Activated CD4-positive, alpha-beta T cell treated with anti-CD3 and anti-CD28 coated beads, Interleukin-2, amount 10 ng/mL, durations not matched to agents 24 days and 14 days (primary cell): ENCODE measurements around the gene KLRF2. TPM values are rescaled to one million over a fixed set of nuclear protein-coding genes. Genes with fewer than 3 reads are reported as not detected.

Experiments
- DNase-seq: peaks from one replicate; pipeline ENCODE4 v3.0.0; 2022
- H3K27ac Mint-ChIP-seq: one replicate; pipeline ENCODE4 v1.8.0; 2022; ENCODE audit warnings: mild to moderate bottlenecking, mixed read lengths
- H3K27me3 Mint-ChIP-seq: one replicate; pipeline ENCODE4 v1.8.0; 2022; ENCODE audit warnings: mixed read lengths
- H3K36me3 Mint-ChIP-seq: one replicate; pipeline ENCODE4 v1.8.0; 2022; ENCODE audit warnings: low read depth, mild to moderate bottlenecking, mixed read lengths
- H3K4me1 Mint-ChIP-seq: one replicate; pipeline ENCODE4 v1.8.0; 2021; ENCODE audit warnings: mixed read lengths
- H3K4me3 Mint-ChIP-seq: one replicate; pipeline ENCODE4 v1.8.0; 2022; ENCODE audit warnings: mild to moderate bottlenecking, moderate library complexity, mixed read lengths
- H3K9me3 Mint-ChIP-seq: one replicate; pipeline ENCODE4 v1.8.0; 2021; ENCODE audit warnings: mixed read lengths
- intact Hi-C: fragments of 100-400 bp; cut with micrococcal nuclease; formaldehyde crosslinking; loops from one replicate; pipeline ENCODE4 v1.15.1; 2023
- total RNA-seq: library from RNA; stranded (reverse); gene quantifications from 2 replicates; pipeline ENCODE4 v1.2.3, GENCODE V29; 2022

The KLRF2 gene
- total RNA-seq, 1 donor from 2014 or later = not detected

DNA sequence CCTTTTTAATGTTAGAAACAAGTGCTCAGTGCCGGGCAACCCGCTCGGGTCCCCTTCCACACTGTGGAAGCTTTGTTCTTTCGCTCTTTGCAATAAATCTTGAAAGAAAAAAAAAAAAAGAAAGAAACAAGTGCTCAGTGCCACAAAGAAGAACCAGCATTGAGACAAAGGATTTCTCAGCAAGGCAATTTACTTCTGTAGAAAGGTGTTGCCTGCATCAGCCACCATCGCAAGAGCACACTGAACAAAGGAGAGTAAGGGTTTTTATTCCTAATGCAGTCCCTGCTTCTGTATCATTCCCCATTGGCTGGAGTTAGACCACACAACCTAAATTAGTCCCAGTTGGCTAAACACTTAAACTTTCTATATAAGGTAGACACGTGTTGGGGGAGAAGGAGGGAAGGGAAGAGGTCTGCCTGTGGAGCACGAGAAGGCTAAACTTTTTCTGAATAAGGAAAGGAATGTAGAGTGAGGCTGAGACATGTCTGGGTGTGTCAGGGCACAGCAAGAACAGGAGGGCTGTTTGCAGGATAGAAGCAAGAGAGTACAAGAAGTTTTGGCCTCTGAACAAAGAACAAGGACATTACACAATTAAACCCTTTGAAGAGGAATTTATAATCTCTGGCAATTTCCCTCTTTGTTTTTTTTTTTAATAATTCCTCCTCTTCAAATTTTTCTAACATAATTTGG, 21.4 kb downstream of the KLRF2 start:
- intact Hi-C loops = no loop called here
- Mint-ChIP-seq H3K27ac (no peak overlapping the region), H3K27me3 (peaks cover 2% of the 10 kb centered on the region), H3K36me3 (peaks cover 16% of the 10 kb centered on the region), H3K4me1 (peaks cover 18% of the 10 kb centered on the region), H3K9me3 (peaks cover 37% of the 10 kb centered on the region), H3K4me3 (no peak overlapping the region)
- no peak for DNase-seq

DNA sequence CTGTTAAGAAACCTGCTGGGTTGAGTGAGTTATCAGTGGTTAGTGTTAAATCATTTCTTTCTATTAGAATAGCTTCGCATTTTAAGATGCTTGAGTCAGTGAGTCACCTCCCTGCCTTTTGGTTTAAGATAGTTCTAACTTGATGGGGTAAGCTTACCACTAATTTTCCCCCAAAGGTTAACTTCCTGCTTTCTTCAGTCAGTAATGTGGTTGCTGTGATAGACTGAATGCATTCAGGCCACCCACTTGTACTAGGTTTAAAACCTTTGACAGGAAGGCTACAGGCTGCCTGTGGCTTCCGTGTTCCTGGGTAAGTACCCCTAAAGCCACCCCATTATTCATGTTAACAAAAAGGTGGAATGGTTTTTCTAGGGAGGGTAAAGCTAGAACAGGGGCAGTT, 25.6 kb downstream of the KLRF2 start:
- intact Hi-C loops = loop anchor here (5.0 kb wide), 1 partner anchor 40 kb away; the partner anchor contains the start of gene CLEC2B
- Mint-ChIP-seq H3K4me3 (peak overlapping the region; percentile 47), H3K36me3 (peaks cover 25% of the 10 kb centered on the region), H3K27me3 (no peaks in the 10 kb centered on the region), H3K27ac (peak overlapping the region; percentile 12), H3K9me3 (peaks cover 46% of the 10 kb centered on the region), H3K4me1 (peaks cover 19% of the 10 kb centered on the region)
- DNase-seq = peak; percentile 80

DNA sequence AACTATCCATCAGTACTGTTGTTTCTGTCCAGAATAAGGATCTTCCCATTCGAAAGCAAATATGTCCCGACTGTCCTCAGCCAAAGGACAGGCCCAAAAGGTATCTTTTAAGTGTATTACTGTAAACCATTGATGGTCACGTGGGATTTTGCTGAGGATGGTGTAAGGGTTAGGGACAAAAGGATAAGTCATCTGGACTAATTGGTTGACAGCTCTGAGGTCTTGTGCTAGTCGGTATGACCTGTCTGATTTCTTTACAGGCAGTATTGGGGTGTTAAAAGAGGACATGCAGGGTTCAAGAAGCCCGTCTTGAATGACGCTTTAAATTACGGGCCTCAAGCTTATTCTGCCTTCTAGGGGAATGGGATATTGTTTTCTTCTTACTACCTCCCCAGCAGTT, 26.5 kb downstream of the KLRF2 start:
- H3K27ac Mint-ChIP-seq = no peak overlapping the region
- H3K9me3 Mint-ChIP-seq = peaks cover 45% of the 10 kb centered on the region
- peaks cover 28% of the 10 kb centered on the region for H3K36me3 Mint-ChIP-seq
- H3K4me1 Mint-ChIP-seq = peaks cover 21% of the 10 kb centered on the region
- intact Hi-C loops = loop anchor here (5.0 kb wide), 1 partner anchor 40 kb away; the partner anchor contains the start of gene CLEC2B
- no peaks in the 10 kb centered on the region for H3K27me3 Mint-ChIP-seq
- no peak for DNase-seq
- no peak overlapping the region for H3K4me3 Mint-ChIP-seq

DNA sequence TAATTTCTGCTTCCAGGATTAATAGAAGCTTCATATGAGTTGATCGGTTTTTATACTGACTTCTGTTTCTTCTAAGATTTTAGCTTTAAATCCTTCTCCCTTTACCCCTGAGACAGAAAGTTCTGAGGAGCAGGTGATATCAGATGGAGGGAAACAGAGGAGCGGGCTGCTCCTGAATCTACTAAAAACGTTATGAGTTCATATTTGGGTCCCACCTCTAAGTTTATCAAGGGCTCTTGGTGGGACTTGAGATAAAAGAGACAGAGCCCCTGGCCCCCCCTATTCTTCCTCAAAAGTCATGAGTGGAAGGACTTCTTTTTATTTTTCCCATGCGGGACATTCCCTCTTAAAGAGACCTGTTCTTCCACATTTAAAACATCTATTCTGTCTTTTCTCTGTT, 27.1 kb downstream of the KLRF2 start:
- intact Hi-C loops = loop anchor here (5.0 kb wide), 1 partner anchor 41 kb away; the partner anchor contains the start of gene CLEC2B
- Mint-ChIP-seq H3K4me1 (peaks cover 21% of the 10 kb centered on the region), H3K27me3 (no peaks in the 10 kb centered on the region), H3K36me3 (peaks cover 26% of the 10 kb centered on the region), H3K4me3 (no peak overlapping the region), H3K9me3 (peaks cover 41% of the 10 kb centered on the region), H3K27ac (no peak overlapping the region)
- no peak for DNase-seq

DNA sequence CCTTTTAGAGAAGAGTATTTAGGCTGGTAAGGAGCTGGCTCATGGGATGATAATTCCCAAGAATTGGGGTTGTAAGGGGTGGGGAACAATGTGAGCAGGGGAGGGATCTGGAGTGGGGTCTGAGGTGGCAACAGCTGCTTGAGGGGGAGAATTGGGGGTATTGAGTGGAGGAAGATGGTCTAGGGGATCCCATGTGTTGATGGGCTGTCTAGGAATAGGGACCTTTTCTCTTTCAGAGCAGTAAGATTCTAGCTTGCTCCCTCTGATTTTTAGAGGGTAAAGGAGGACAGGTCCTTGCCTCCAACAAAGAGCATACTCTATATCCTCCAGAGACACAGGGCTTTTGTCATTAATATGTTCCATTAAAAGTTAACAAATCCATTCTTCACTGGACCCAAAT, 28.4 kb downstream of the KLRF2 start:
- intact Hi-C loops = loop anchor here (5.0 kb wide), 1 partner anchor 42 kb away; the partner anchor contains the start of gene CLEC2B

DNA sequence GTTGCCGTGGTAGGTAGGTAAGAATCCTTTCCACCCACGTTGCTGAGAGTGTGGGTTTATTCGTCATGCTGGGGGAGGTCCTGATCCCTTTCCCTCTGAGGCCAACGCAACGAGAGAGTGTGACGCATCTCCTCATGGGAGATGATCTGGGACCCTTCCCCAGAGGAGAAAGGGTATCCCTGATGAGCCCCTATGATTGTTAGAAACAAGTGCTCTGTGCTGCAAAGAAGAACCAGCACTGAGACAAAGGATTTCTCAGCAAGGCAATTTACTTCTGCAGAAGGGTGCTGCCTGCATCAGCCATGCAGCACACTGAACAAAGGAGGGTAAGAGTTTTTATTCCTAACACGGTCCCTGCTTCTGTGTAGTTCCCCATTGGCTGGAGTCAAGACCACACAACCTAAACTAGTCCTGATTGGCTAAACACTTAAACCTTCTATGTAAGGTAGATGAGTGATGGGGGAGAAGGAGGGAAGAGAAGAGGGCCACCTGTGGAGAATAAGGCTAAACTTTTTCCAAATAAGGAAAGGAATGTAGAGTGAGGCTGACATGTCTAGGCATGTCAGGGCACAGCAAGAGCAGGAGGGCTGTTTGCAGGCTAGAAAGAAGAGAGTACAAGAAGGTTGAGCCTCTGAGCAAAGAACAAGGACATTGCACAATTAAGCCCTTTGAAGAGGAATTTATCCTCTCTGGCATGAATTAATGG, 29.6 kb downstream of the KLRF2 start:
- peaks cover 8% of the 10 kb centered on the region for H3K27me3 Mint-ChIP-seq
- no peak overlapping the region for H3K27ac Mint-ChIP-seq
- H3K4me1 Mint-ChIP-seq = peaks cover 21% of the 10 kb centered on the region
- peaks cover 23% of the 10 kb centered on the region for H3K9me3 Mint-ChIP-seq
- no peak overlapping the region for H3K4me3 Mint-ChIP-seq
- intact Hi-C loops = no loop called here
- peaks cover 21% of the 10 kb centered on the region for H3K36me3 Mint-ChIP-seq
- no peak for DNase-seq

More for the DNA sequence above, 28.4 kb downstream of the KLRF2 start:
- DNase-seq = no peak
- Mint-ChIP-seq H3K4me1 (peaks cover 21% of the 10 kb centered on the region), H3K27ac (no peak overlapping the region), H3K27me3 (peaks cover 7% of the 10 kb centered on the region), H3K36me3 (peaks cover 21% of the 10 kb centered on the region), H3K9me3 (peaks cover 31% of the 10 kb centered on the region), H3K4me3 (no peak overlapping the region)

DNA sequence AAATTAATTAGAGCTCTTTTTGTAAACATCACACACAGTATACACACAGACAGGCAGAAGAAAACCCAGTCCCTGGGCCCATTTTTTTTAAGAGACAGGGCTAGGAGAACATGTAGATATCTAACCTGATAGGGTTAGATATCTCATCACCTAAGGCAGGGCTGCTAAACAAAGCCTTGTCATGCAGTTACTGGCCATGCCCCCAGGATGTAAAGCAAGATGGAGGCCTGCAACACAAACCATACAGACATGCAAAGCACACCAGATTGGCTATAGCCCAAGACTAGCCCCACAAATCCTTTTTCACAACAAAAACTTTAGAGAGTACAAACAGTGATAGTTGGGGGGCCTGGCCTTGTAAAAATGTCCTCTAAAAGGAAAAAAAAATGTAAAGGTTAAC, 30.4 kb downstream of the KLRF2 start:
- DNase-seq = no peak
- Mint-ChIP-seq H3K4me1 (peaks cover 13% of the 10 kb centered on the region), H3K9me3 (peaks cover 24% of the 10 kb centered on the region), H3K27me3 (peaks cover 10% of the 10 kb centered on the region), H3K27ac (no peak overlapping the region), H3K4me3 (no peak overlapping the region), H3K36me3 (peaks cover 20% of the 10 kb centered on the region)
- intact Hi-C loops = no loop called here

DNA sequence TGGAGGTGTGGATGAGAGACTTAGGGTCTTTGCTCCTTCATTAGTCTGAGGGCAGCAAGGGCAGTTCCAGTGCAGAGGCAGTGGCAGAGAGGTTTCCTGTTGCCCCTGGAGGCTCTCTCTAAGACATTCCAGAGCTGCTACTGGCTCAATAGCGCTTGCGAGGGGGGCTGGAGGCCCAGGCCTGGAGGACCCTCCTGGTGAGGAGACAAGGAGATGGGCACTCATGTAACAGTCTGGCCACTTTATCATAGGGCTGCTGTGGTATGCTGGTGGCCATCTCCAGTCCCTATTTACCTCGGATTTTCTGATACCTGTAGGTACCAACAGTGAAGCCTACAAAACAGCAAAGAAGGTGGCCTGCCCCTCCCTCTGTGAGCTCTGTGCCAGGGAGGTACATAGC, 38.2 kb downstream of the KLRF2 start:
- H3K4me3 Mint-ChIP-seq = no peak overlapping the region
- H3K36me3 Mint-ChIP-seq = peaks cover 5% of the 10 kb centered on the region
- peaks cover 14% of the 10 kb centered on the region for H3K4me1 Mint-ChIP-seq
- H3K27ac Mint-ChIP-seq = no peak overlapping the region
- H3K27me3 Mint-ChIP-seq = peaks cover 18% of the 10 kb centered on the region
- peaks cover 15% of the 10 kb centered on the region for H3K9me3 Mint-ChIP-seq
- DNase-seq = no peak
- intact Hi-C loops = no loop called here

DNA sequence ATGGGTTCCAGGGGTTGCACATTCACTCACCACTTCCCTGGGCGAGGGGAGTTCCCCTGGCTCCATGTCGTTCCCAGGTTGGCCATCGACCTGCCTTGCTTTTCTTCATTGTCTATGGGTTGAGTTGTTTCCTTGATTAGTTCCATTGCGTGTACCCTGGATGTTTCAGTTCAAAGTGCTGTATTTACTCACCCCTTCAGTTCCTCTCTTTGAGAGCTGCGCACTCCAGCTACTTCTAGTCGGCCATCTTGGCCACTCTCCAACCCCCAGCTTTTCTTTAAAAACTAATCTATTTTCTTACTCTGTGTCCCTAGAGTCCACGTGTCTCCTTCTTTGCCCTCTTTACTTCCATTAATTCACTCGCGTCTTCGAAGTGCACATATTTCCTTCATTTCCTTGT, 39.2 kb downstream of the KLRF2 start:
- Mint-ChIP-seq H3K36me3 (peaks cover 5% of the 10 kb centered on the region), H3K4me3 (no peak overlapping the region), H3K27me3 (peaks cover 14% of the 10 kb centered on the region), H3K9me3 (peaks cover 15% of the 10 kb centered on the region), H3K4me1 (peaks cover 14% of the 10 kb centered on the region), H3K27ac (no peak overlapping the region)
- intact Hi-C loops = no loop called here
- DNase-seq = no peak

DNA sequence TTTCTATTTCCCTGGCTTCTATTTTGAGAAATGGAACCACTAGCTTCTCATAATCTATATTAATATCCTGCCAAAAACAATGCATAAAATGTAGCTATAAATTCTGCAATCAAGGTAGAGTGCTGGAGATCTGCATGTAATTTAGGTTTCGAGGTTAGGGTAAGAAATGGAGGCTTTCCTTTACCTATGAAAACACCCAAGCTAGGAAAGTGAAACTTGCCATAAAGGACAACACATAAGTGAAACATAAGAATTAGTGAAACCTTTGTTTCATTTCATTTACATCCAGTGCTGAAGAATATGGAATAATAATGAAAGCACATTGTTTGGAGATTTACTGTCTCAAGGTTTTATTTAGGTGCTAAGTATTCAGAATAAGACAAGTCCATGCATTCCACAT, 41.1 kb downstream of the KLRF2 start:
- DNase-seq = no peak
- Mint-ChIP-seq H3K4me3 (peak overlapping the region; percentile 2), H3K27me3 (peaks cover 14% of the 10 kb centered on the region), H3K9me3 (peaks cover 12% of the 10 kb centered on the region), H3K27ac (no peak overlapping the region), H3K36me3 (peaks cover 2% of the 10 kb centered on the region), H3K4me1 (peaks cover 19% of the 10 kb centered on the region)
- intact Hi-C loops = no loop called here

DNA sequence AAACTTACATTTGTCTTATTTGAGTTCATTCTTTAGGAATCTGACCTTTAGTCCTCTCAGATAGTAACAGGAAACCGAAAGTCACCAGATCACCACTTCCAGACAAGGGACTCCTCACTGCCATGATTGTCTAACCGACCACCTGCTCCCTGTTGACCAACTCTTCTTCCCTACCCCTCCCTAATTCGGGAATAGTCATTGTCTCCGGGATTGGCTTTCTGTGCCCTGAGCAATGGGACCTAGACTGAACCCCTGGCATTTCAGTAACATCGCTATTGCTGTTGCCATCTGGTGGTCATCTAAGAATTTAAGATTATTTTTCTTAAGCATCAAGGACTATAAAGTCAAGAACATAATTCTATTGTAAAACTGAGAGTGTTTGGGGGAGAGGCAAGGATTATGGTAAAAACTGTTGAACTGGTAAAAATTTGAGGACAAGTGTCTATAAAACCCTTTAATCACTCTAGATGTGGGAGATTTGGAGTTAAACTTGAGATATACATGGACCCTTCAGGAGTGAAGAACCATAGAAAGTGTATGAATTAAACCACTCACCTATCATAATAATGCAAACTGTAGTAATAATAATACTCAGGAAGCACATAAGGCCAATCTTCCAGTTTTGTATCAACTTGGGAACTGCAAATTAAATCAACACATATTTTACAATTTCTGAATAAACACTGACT, 44.6 kb downstream of the KLRF2 start:
- H3K9me3 Mint-ChIP-seq = no peaks in the 10 kb centered on the region
- H3K36me3 Mint-ChIP-seq = peaks cover 2% of the 10 kb centered on the region
- no peak overlapping the region for H3K27ac Mint-ChIP-seq
- intact Hi-C loops = loop anchor here (1.0 to 2.0 kb wide), 3 partner anchors 57 to 178 kb away; partner anchors contain the start of gene CLEC2B
- peak overlapping the region; percentile 52 for H3K4me3 Mint-ChIP-seq
- DNase-seq = peak; percentile 73
- peaks cover 21% of the 10 kb centered on the region for H3K4me1 Mint-ChIP-seq
- H3K27me3 Mint-ChIP-seq = peaks cover 16% of the 10 kb centered on the region

DNA sequence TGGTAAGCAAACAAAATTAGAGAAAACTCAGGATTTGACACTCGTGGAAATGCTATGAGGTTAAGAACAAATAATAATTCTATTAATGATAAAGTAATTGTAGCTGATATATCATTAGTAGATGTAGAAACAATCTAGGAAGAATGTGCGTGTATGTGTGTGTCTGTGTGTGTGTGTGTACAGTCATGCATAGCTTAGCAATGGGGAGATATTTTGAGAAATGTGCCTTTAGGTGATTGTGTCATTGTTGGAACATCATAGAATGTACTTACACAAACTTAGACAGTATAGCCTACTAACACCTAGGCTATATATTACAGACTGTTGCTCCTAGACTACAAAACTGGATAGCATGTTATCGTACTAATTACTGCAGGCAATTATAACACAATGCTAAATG, 45.6 kb downstream of the KLRF2 start:
- DNase-seq = no peak
- H3K27me3 Mint-ChIP-seq = peaks cover 19% of the 10 kb centered on the region
- H3K4me3 Mint-ChIP-seq = no peak overlapping the region
- no peak overlapping the region for H3K27ac Mint-ChIP-seq
- intact Hi-C loops = loop anchor here (1.0 kb wide), 1 partner anchor 179 kb away; no protein-coding TSS in a partner anchor
- H3K9me3 Mint-ChIP-seq = no peaks in the 10 kb centered on the region
- H3K36me3 Mint-ChIP-seq = peaks cover 2% of the 10 kb centered on the region
- peaks cover 19% of the 10 kb centered on the region for H3K4me1 Mint-ChIP-seq

DNA sequence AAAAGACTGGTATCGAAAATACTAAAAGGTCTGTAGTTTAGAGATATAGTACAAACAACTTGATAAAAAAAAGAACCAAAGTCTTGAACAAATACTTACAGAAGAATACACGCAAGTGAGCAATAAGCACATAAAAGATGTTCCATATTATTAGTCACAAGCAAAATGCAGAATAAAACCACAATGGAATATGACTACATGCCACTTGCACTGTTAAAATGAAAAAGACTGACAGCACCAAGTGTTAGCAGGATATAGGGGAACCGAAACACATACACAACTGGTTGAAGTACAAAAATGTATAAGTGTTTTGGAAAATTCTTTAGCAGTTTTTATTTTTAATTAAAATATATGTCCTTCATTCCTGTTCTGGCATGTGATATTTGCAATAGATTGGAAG, 47.3 kb downstream of the KLRF2 start:
- intact Hi-C loops = no loop called here
- Mint-ChIP-seq H3K9me3 (no peaks in the 10 kb centered on the region), H3K36me3 (no peaks in the 10 kb centered on the region), H3K4me1 (peaks cover 7% of the 10 kb centered on the region), H3K4me3 (no peak overlapping the region), H3K27ac (no peak overlapping the region), H3K27me3 (peaks cover 27% of the 10 kb centered on the region)
- no peak for DNase-seq

DNA sequence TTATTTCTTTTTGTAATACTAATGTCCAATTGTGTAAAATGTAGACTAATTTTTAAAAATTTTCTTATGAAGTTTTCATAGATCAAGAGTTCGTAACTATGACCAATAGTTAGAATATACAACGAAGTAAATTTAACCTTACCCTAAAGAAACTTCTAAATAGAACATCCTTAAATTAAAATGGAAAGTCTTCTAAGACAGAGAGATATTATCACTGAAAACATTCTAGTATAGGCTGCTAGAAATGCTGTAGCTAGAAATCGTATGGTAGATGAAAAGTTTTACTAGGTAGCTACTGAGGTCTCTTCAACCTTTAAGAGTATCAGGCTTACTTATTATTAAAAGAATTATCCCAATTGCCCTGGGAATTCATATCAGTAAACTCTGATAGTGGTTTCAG, 50.0 kb downstream of the KLRF2 start:
- Mint-ChIP-seq H3K36me3 (no peaks in the 10 kb centered on the region), H3K27me3 (peaks cover 32% of the 10 kb centered on the region), H3K27ac (no peak overlapping the region), H3K9me3 (no peaks in the 10 kb centered on the region), H3K4me3 (no peak overlapping the region), H3K4me1 (peaks cover 2% of the 10 kb centered on the region)
- DNase-seq = no peak
- intact Hi-C loops = no loop called here
